Adrenal gland (tissue), 12 donors: ENCODE results near the gene ANXA4. TPM values are rescaled to one million over a fixed set of nuclear protein-coding genes. Genes with fewer than 3 reads are reported as not detected.

ENCODE experiments used
- DNase-seq, 7 donors: peaks; one replicate each; pipeline ENCODE4 v3.0.0-alpha.2; 2019 to 2020
- H3K27ac ChIP-seq, 5 donors: fragments of 200-600 bp; sonication (generic) in 4 of 5; 1 replicate in 3 of 5; 2 replicates in 2 of 5; pipeline versions ENCODE4 v1.5.1 to v1.8.0; 2016 to 2020; ENCODE audit warnings: mild to moderate bottlenecking in 1 of 5
- H3K27me3 ChIP-seq: fragments of 200-600 bp; 2 replicates; pipeline ENCODE4 v1.8.0; 2021
- H3K36me3 ChIP-seq, 2 donors: fragments of 200-600 bp; replicated peaks in 1 of 2; 1 replicate in 1 of 2; 2 replicates in 1 of 2; pipeline versions ENCODE4 v1.5.1 to v1.8.0; 2018 to 2022
- H3K4me1 ChIP-seq, 2 donors: fragments of 200-600 bp; replicated peaks in 1 of 2; 1 replicate in 1 of 2; 2 replicates in 1 of 2; pipeline versions ENCODE4 v1.5.1 to v1.8.0; 2018 to 2021
- H3K4me3 ChIP-seq, 4 donors: fragments of 200-600 bp; sonication (generic) in 3 of 4; one replicate each; pipeline ENCODE4 v1.5.1; 2016 to 2018
- H3K9me3 ChIP-seq, 3 donors: fragments of 200-600 bp; sonication (generic) in 1 of 3; replicated peaks in 1 of 3; 1 replicate in 2 of 3; 2 replicates in 1 of 3; pipeline versions ENCODE4 v1.5.1 to v1.8.0; 2016 to 2021
- POLR2A ChIP-seq, 2 donors: fragments of 450-650 bp; IDR thresholded peaks; one replicate each; pipeline ENCODE4 v1.6.1; 2017; ENCODE audit warnings: antibody characterized with exemption in 2 of 2, mild to moderate bottlenecking in 2 of 2, moderate library complexity in 1 of 2
- WGBS, 4 donors: extraction: QIAGEN DNeasy Blood & Tissue Kit in 2 of 4; methylation state at CpG; one replicate each; pipeline versions ENCODE4 v1.1.5 to v1.1.7; 2013 to 2017; 5-methylcytosine and 5-hydroxymethylcytosine counted together
- intact Hi-C, 2 donors: fragments of 100-400 bp; cut with DNase I; formaldehyde crosslinking; loops; one replicate each; pipeline versions ENCODE4 v1.14.1 to v1.15.0; 2022 to 2023
- polyA plus RNA-seq, 3 donors: library from polyadenylated mRNA; stranded (reverse); fragments of 200-250 nt in 2 of 3; fragments of 350-450 nt in 1 of 3; fragmentation: Illumina TruSeq in 1 of 3; extraction: RNeasy Lipid Tissue Mini Kit (QIAGEN cat#74804) in 1 of 3; gene quantifications; one replicate each; pipeline ENCODE4 v1.2.3, GENCODE V29; 2013 to 2014
- total RNA-seq, 9 donors: library from RNA; depleted of rRNA in 4 of 9; stranded (reverse); fragments of >200 nt in 4 of 9; fragments of 120-200 nt in 1 of 9; fragmentation: NEBNext Ultra II Directional in 1 of 9; extraction: Animal tissue kit (Norgen Biotek cat#: 25700) in 1 of 9; gene quantifications; one replicate each; pipeline versions ENCODE4 v1.1.0 to v1.2.4, GENCODE V29; 2013 to 2023
- TF ChIP-seq, protein P1 (sequence below), 6 experiments: fragments of 450-650 bp in 4 of 6; fragments of 200-600 bp in 2 of 6; sonication (generic) in 1 of 6; IDR thresholded peaks; 1 replicate in 5 of 6; 2 replicates in 1 of 6; pipeline versions ENCODE4 v1.5.1 to v1.8.0; 2016 to 2021; ENCODE audit warnings: antibody characterized with exemption in 6 of 6, mild to moderate bottlenecking in 2 of 6, moderate library complexity in 1 of 6
- donor health status: healthy with polysubstance abuse.
- donor health status: Bipolar disorder and iron deficiency.
- donor health status: DM: yes; HTN: yes; CAD: no.
- donor health status: DM: no; HTN: no; CAD: no.
- donor health status: DM: no; HTN: no; CAD: no.
- donor health status: DM: yes; HTN: yes; CAD: no.

The ANXA4 gene
- total and polyA plus RNA-seq, 12 donors: 20.6 to 57.4 (median 33.1) TPM

DNA sequence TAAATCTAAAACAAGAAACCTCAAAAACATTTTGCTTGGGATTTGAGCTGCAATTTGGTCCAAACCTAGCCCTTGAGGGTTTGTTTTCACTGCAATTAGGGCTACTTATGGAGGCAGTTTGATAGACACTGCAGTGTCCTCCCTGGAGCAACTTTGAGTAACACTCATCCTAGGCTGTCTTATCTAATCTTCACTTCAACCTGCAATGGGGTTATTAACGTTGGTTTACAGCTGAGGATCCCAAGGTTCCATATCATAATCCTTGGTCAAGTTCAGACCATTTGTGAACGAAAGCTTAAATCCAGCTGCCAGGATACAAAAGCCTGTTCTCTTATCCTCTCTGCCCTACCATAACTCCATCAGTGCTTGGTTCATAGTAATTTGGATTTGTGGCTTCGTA is 2.5 kb downstream of the ANXA4 start:
- Histone ChIP-seq H3K4me3 (no peak overlapping the region), H3K27me3 (no peaks in the 10 kb centered on the region), H3K27ac (no peak overlapping the region), H3K9me3 (no peaks in the 10 kb centered on the region), H3K4me1 (peaks cover 11 to 20% of the 10 kb centered on the region in 2 donors), H3K36me3 (no peaks in the 10 kb centered on the region)
- WGBS, 4 donors: 60 to 75% (median 72%) methylated on average over 3 of the region's 3 CpGs
- no peak for DNase-seq
- intact Hi-C loops: no loop called here
- no peak for TF ChIP-seq POLR2A (IDR thresholded peaks at IDR 0.05)
- TF ChIP-seq, protein P1, sequence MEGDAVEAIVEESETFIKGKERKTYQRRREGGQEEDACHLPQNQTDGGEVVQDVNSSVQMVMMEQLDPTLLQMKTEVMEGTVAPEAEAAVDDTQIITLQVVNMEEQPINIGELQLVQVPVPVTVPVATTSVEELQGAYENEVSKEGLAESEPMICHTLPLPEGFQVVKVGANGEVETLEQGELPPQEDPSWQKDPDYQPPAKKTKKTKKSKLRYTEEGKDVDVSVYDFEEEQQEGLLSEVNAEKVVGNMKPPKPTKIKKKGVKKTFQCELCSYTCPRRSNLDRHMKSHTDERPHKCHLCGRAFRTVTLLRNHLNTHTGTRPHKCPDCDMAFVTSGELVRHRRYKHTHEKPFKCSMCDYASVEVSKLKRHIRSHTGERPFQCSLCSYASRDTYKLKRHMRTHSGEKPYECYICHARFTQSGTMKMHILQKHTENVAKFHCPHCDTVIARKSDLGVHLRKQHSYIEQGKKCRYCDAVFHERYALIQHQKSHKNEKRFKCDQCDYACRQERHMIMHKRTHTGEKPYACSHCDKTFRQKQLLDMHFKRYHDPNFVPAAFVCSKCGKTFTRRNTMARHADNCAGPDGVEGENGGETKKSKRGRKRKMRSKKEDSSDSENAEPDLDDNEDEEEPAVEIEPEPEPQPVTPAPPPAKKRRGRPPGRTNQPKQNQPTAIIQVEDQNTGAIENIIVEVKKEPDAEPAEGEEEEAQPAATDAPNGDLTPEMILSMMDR (IDR thresholded peaks at IDR 0.05): no peak

- intact Hi-C loops: no loop called here
- Histone ChIP-seq H3K27ac (no peak overlapping the region), H3K27me3 (no peaks in the 10 kb centered on the region), H3K36me3 (no peaks in the 10 kb centered on the region), H3K4me1 (peaks cover 11 to 20% of the 10 kb centered on the region in 2 donors), H3K9me3 (no peaks in the 10 kb centered on the region), H3K4me3 (no peak overlapping the region)
- TF ChIP-seq, protein P1 (IDR thresholded peaks at IDR 0.05): no peak
- TF ChIP-seq POLR2A (IDR thresholded peaks at IDR 0.05): no peak
- no peak for DNase-seq
- WGBS, 4 donors: 81 to 95% (median 93%) methylated on average over 2 of the region's 2 CpGs
Observed at GRCh38 chr2:69745035-69745434, 3.1 kb downstream of the ANXA4 start.

- TF ChIP-seq, protein P1 (IDR thresholded peaks at IDR 0.05): no peak
- TF ChIP-seq POLR2A (IDR thresholded peaks at IDR 0.05): no peak
- Histone ChIP-seq H3K9me3 (no peaks in the 10 kb centered on the region), H3K4me3 (no peak overlapping the region), H3K4me1 (peaks cover 0 to 7% of the 10 kb centered on the region in 2 donors), H3K27ac (no peak overlapping the region), H3K36me3 (no peaks in the 10 kb centered on the region), H3K27me3 (no peaks in the 10 kb centered on the region)
- no peak for DNase-seq
- 85 to 91% (median 89%) methylated on average over 6 of the region's 6 CpGs for WGBS, 4 donors
- intact Hi-C loops: no loop called here
Observed at GRCh38 chr2:69750246-69750645, 8.3 kb downstream of the ANXA4 start.

GRCh38 chr2:69753659-69754363 is 11.9 kb downstream of the ANXA4 start:
- Histone ChIP-seq H3K27ac (no peak overlapping the region), H3K4me3 (no peak overlapping the region), H3K9me3 (no peaks in the 10 kb centered on the region), H3K36me3 (no peaks in the 10 kb centered on the region), H3K27me3 (no peaks in the 10 kb centered on the region), H3K4me1 (peaks cover 0 to 9% of the 10 kb centered on the region in 2 donors)
- no peak for DNase-seq
- intact Hi-C loops: no loop called here
- TF ChIP-seq POLR2A (IDR thresholded peaks at IDR 0.05): no peak
- TF ChIP-seq, protein P1 (IDR thresholded peaks at IDR 0.05): no peak
- 81 to 92% (median 84%) methylated on average over 3 of the region's 3 CpGs for WGBS, 4 donors
